Esophagus muscularis mucosa (tissue), 3 donors: ENCODE data around the gene HTR3D.

Source experiments
- CTCF ChIP-seq, 3 experiments: fragments of 200-600 bp in 2 of 3; fragments of 450-650 bp in 1 of 3; sonication (generic) in 2 of 3; IDR thresholded peaks; one replicate each; pipeline ENCODE4 v1.5.1; 2017 to 2019; ENCODE audit warnings: antibody characterized with exemption in 3 of 3, mild to moderate bottlenecking in 2 of 3, moderate library complexity in 1 of 3
- POLR2A ChIP-seq: fragments of 450-650 bp; IDR thresholded peaks from one replicate; pipeline ENCODE4 v1.6.1; 2017; ENCODE audit warnings: antibody characterized with exemption, moderate library complexity, mild to moderate bottlenecking, low read depth

- TF ChIP-seq POLR2A (no peak), CTCF (IDR thresholded peaks at IDR 0.05) (no peak)
Measured at GRCh38 chr3:184078851-184079250, 47.3 kb downstream of the HTR3D start.
